GM12875 (cell line): ENCODE data around the gene MAGI2.

Experiments used
- H3K4me3 ChIP-seq: one replicate; pipeline ENCODE4 v1.5.1; 2011; ENCODE audit warnings: low read depth, low read length, control low read depth
- TF ChIP-seq, protein P1 (sequence below): IDR thresholded peaks from 2 replicates; pipeline ENCODE4 v1.5.1; 2011; ENCODE audit warnings: low read depth, mild to moderate bottlenecking, control low read depth, inconsistent platforms, low read length, moderate library complexity, borderline replicate concordance; ENCODE audit not compliant: insufficient read depth

Gene MAGI2

DNA sequence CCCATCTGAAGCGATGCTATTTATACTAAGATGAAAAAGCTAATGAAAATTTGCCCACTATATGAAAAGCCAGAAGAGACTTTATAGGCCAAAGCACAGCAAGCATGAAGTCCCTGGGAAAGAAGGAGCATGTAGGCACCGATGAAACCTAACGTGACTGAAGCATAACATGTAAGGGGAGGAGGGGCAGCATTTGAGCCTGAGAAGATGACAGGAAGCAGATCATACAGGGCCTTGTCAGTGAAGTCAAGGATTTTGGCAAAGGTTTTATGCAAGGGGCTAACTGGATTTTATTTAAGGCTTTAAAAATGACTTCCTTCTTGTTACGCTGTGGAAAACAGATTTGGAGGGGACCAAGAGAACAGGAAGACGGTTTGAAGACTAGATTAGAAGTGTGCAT is 910.9 kb downstream of the MAGI2 start:
- H3K4me3 ChIP-seq, result no peak overlapping the region
- TF ChIP-seq, protein P1, sequence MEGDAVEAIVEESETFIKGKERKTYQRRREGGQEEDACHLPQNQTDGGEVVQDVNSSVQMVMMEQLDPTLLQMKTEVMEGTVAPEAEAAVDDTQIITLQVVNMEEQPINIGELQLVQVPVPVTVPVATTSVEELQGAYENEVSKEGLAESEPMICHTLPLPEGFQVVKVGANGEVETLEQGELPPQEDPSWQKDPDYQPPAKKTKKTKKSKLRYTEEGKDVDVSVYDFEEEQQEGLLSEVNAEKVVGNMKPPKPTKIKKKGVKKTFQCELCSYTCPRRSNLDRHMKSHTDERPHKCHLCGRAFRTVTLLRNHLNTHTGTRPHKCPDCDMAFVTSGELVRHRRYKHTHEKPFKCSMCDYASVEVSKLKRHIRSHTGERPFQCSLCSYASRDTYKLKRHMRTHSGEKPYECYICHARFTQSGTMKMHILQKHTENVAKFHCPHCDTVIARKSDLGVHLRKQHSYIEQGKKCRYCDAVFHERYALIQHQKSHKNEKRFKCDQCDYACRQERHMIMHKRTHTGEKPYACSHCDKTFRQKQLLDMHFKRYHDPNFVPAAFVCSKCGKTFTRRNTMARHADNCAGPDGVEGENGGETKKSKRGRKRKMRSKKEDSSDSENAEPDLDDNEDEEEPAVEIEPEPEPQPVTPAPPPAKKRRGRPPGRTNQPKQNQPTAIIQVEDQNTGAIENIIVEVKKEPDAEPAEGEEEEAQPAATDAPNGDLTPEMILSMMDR, result no peak

DNA sequence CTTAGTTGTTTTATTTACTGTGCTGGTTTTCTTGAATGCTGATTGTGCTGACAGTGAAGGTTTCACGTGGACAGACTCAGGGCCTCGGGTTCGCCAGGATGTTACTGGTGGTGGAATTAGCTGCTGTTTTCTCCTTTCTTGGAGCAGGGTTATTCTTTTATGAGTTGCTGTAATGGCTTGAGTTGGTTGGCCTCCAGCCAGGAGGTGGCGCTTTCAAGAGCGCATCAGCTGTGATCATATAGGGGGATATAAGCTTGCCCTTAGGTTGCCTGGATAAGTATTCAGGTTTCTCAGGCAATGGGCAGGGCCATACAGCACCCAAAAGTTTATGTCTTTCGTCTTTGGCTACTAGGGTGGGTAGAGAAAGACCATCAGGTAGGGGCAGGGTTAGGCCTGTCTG is 913.6 kb downstream of the MAGI2 start:
- H3K4me3 ChIP-seq, result no peak overlapping the region
- TF ChIP-seq, protein P1, result no peak

DNA sequence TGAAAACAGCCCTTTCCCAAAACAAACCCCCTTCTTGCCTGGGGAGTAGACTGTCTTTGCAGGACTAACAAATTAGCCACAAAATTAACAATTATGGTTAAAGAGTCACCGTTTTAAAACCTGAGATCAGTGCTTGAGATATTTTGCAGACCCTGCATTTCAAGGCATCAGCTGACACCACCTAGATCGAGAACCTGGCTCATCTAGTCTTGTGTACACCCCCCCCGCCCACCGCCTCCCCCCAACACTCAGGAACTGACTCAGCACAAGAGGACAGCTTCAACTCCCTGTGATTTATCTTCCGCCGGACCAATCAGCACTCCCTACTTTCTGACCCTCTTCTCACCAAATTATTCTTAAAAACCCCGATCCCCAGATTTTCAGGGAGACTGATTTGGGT is 917.8 kb downstream of the MAGI2 start:
- H3K4me3 ChIP-seq, result no peak overlapping the region
- TF ChIP-seq, protein P1, result no peak

DNA sequence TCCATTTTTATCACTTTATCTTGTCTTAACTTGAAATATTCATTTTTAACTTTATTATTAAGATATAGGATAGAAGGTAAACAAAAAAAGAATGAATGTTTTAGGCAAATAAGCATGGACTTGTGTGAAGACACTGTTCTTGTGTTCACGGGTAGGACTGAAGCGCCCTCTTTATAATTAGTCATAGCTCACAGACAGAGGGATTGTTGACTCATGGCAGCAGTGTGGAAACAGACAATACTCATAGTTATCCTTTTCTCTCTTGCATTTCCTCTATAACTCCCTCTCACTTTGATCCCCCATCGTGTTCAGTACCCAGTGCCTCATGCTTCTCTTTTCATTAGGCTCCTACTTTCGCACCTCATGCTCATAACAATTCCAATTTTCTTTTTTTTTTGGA is 923.1 kb downstream of the MAGI2 start:
- H3K4me3 ChIP-seq, result no peak overlapping the region
- TF ChIP-seq, protein P1, result no peak

DNA sequence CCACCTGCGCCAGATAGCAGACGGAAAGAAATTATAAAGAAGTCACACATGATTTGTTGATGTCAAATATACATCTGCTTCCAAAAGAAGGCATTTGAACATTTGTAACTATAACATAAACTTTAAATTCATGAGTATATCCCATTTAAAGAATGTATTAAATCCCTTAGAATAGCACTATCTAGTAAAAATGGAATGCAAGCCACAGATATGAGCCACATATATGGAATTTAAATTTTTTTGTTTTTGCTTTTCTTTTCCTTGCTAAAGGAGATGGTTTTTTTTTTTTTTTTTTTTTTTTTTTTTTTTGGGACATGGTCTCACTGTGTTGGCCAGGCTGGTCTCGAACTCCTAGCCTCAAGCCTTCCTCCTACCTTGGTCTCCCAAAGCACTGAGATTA is 924.1 kb downstream of the MAGI2 start:
- TF ChIP-seq, protein P1, result no peak
- no peak overlapping the region for H3K4me3 ChIP-seq

DNA sequence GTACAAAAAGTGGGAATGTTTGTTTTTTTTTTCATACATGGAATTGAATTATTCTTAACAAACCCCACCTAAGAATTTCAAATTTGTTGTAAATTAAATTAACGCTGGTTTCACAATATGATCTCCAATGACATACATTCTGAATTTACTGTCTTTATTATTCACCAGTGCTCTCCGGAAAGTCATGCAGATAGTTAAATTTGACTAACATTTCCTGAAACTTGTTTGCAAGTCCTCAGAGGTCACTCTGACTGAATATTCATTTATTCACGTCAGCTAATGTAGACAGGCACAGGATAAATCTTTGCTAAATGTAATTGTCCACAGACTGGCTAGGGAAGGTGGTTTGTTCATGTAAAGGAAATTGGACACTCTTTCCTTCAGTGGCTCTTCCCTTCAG is 924.5 kb downstream of the MAGI2 start:
- TF ChIP-seq, protein P1, result no peak
- H3K4me3 ChIP-seq, result no peak overlapping the region

DNA sequence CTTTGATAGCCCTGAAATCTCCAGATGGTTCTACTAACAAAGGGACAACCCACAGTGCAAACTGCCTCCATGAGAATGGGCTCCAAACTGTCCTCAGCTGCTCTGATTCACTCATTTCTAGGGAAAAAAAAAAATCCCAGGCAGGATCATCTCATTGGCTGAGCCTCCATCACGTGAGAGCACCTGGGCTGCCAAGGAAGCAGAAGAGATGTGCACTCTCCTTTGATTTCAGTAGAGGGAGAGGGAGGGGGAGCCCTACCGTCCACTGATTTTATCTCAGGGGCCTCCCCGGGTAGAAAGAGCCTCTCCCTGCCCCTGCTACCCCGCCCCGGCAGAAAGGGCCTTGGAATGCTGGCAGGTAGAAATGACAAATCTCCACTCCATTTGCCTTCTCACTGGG is 929.5 kb downstream of the MAGI2 start:
- TF ChIP-seq, protein P1, result no peak
- H3K4me3 ChIP-seq, result no peak overlapping the region
